Astrocyte of the spinal cord (primary cell): Measurements from ENCODE around the gene RRM2.
"Not testable (repeated sequence)": the region's sequence is repeated elsewhere in the genome, so short reads cannot be mapped to it uniquely, and the experiment has no call there.

ENCODE experiments used
- DNase-seq: peaks from one replicate; pipeline ENCODE4 v3.0.0; 2011; ENCODE audit warnings: low read depth, low spot score
- H3K4me3 ChIP-seq: 2 replicates; pipeline ENCODE4 v1.5.1; 2011; ENCODE audit warnings: low read depth, mild to moderate bottlenecking, low read length, moderate library complexity
- in situ Hi-C: cut with HindIII; loops from 2 replicates; pipeline ENCODE4 v1.10.0; 2017; ENCODE audit warnings: low sequenced_read_pairs
- TF ChIP-seq, protein P1 (sequence below): IDR thresholded peaks from 2 replicates; pipeline ENCODE4 v1.5.1; 2012; ENCODE audit warnings: low read depth, mild to moderate bottlenecking, low read length, inconsistent platforms

Gene RRM2

DNA sequence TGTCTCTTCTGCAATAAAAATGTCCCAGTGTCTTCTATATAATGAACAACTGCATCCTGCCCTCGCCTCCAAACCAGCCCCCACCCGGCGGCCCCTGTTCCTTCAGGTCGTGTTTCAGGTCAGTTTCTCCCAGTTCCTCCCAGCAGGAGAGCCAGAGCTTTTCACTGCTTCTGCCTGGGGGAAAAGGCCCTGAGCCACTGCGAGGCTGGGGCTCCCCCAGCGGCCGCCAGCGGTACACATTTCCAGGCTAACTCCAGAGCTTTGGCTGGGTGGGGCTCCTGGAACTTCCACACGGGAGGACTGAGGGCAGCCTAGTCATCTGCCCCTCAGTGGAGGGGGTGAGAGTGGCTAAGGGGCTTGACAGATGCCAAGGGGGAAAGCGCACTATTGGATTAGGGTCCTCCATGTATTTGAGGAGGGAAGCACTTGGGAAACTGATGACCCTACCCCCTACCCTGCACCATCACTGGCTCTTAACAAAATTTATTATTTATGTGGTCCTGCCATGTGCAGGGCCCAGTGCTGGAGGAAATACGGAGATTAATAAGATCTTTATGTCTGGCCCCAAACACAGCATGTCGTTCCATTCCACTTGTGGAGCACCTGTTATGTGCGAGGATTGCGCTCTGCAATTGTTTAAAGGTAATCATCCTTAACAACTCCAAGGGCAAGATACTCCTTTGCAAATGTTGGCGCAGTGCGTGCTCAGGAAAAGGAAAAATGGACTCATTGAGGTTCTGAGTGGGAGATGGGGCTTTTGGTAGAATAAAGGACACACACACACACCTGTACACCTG lies 25.0 kb upstream of the RRM2 start:
- peak; percentile 47 for DNase-seq
- no peak overlapping the region for H3K4me3 ChIP-seq
- TF ChIP-seq, protein P1, sequence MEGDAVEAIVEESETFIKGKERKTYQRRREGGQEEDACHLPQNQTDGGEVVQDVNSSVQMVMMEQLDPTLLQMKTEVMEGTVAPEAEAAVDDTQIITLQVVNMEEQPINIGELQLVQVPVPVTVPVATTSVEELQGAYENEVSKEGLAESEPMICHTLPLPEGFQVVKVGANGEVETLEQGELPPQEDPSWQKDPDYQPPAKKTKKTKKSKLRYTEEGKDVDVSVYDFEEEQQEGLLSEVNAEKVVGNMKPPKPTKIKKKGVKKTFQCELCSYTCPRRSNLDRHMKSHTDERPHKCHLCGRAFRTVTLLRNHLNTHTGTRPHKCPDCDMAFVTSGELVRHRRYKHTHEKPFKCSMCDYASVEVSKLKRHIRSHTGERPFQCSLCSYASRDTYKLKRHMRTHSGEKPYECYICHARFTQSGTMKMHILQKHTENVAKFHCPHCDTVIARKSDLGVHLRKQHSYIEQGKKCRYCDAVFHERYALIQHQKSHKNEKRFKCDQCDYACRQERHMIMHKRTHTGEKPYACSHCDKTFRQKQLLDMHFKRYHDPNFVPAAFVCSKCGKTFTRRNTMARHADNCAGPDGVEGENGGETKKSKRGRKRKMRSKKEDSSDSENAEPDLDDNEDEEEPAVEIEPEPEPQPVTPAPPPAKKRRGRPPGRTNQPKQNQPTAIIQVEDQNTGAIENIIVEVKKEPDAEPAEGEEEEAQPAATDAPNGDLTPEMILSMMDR = peak; percentile 98
- in situ Hi-C loops = no loop called here

DNA sequence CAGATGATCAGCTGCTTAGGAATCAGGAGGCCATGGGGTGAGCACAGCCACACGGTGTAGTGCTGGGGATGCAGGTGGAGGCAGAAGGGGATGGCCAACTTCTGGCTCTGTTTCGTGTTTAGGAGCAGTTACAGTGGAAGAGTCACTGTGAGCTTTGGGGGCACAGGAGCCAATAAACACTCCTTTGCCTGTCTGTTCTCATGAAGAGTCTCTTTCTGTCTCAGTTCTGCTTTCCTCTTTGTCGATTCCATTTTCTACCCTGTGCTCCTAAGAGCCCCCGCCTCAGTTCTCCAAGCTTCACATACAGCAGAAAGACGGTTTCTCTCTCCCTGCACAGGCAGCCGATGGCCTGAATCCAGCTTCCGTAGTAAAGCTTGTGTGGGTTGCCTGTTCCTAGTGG lies 21.0 kb upstream of the RRM2 start:
- TF ChIP-seq, protein P1 = no peak
- in situ Hi-C loops = no loop called here

DNA sequence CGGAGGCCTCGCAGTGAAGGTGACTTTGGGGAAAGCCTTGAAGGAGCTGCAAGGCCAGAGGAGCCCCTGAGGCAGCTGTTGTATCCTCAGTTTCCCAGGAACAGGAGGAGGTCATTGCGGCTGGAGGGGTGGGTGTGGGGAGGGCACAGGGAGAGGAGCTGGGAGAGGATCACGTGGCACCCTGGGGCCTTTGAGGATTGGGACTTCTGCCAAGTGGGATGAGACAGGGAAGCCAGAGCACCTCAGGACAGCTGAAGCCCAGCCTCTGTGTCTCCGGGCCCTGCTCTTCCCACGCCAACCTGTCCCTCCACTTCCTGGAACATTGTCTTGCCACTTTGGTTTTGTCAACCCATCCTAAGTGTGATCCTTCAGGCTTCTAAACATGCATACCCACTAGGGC lies 19.4 kb upstream of the RRM2 start:
- DNase-seq = no peak
- TF ChIP-seq, protein P1 = no peak
- in situ Hi-C loops = no loop called here
- H3K4me3 ChIP-seq = no peak overlapping the region

More for the DNA sequence above, 21.0 kb upstream of the RRM2 start:
- no peak overlapping the region for H3K4me3 ChIP-seq
- DNase-seq = no peak

DNA sequence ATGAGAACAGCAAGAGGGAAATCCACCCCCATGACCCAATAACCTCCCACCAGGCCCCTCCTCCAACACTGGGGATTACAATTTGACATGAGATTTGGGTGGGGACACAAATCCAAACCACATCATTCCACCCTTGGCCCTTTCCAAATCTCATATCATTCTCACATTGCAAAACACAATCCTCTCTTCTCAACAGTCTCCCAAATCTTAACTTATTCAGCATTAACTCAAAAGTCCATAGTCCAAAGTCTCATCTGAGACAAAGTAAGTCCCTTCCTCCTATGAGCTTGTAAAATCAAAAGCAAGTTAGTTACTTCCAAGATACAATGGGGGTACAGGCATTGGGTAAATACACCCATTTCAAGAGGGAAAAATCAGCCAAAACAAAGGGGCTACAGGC lies 17.6 kb upstream of the RRM2 start:
- H3K4me3 ChIP-seq, in situ Hi-C loops, DNase-seq: not testable (repeated sequence)

DNA sequence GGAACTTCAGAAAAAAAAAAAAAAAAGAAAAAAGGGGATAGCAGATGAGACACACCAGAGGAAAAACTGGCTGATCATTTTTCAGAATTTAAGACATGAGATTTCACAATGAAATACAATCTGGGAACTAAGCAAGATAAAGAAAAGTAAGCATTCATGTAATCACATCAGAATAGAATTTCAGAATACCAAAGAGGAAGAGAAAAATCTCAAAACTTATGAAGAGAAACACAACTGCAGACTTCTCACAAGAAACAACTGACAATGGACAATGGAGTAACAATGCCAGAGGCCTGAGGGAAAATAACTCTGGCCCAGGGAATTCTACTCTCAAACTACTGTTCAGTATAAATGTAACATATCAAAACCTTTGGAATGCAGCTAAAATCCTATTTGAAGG lies 13.2 kb upstream of the RRM2 start:
- in situ Hi-C loops = no loop called here
- no peak for DNase-seq
- no peak overlapping the region for H3K4me3 ChIP-seq
- TF ChIP-seq, protein P1 = no peak

DNA sequence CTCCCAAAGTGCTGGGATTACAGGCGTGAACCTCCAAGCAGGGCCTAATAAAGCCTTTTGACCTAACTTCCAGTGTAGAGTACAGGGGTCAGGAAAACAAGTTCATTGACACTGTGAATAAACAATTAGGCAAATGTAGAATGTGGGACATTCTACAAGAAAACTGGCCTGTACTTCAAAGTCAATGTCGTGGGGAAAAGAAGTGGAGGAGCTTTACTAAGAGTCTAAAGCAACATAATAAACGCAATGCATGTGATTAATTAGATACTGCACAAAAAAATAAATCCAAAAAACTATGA lies 3.6 kb upstream of the RRM2 start:
- in situ Hi-C loops = no loop called here
- H3K4me3 ChIP-seq = no peak overlapping the region
- TF ChIP-seq, protein P1 = no peak
- no peak for DNase-seq

DNA sequence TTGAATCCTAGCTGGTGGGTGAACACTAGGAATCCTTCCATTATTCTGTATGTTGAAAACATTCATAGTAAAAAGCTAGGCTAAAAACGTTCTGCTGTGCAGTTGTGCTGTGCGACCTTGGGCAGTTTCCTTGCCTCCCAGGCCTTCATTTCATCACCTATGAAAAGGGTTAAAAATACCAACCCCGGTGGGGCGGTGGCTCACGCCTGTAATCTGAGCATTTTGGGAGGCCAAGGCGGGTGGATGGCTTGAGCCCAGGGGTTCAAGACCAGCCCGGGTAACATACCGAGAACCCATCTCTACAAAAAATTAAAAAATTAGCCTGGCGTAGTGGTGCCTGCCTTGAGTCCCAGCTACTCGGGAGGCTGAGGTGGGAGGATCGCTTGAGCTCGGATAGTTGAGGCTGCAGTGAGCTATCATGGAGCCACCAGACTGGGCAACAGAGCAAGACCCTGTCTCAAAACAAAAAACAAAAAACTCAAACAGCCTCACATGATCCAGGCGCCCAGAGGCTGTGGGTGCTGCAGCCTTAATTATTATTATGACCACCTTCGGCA lies 2.9 kb upstream of the RRM2 start:
- TF ChIP-seq, protein P1 = no peak
- DNase-seq = no peak
- in situ Hi-C loops = no loop called here
- H3K4me3 ChIP-seq = peak overlapping the region; percentile 68
